ENCODE results near the gene GIT2.
A peak's percentile ranks its signal among the peaks of the same experiment; 100 is the strongest.
"Not testable (repeated sequence)": the region's sequence is repeated elsewhere in the genome, so short reads cannot be mapped to it uniquely, and the experiment has no call there.

Gene GIT2

GRCh38 chr12:109891731-109892130, 104.4 kb downstream of the GIT2 start:
- not testable (repeated sequence) for DNase-seq (ENCODE audit: low spot score)

GRCh38 chr12:109890620-109891170, 105.5 kb downstream of the GIT2 start:
- DNase-seq (ENCODE audit: low spot score): no peak

DNA sequence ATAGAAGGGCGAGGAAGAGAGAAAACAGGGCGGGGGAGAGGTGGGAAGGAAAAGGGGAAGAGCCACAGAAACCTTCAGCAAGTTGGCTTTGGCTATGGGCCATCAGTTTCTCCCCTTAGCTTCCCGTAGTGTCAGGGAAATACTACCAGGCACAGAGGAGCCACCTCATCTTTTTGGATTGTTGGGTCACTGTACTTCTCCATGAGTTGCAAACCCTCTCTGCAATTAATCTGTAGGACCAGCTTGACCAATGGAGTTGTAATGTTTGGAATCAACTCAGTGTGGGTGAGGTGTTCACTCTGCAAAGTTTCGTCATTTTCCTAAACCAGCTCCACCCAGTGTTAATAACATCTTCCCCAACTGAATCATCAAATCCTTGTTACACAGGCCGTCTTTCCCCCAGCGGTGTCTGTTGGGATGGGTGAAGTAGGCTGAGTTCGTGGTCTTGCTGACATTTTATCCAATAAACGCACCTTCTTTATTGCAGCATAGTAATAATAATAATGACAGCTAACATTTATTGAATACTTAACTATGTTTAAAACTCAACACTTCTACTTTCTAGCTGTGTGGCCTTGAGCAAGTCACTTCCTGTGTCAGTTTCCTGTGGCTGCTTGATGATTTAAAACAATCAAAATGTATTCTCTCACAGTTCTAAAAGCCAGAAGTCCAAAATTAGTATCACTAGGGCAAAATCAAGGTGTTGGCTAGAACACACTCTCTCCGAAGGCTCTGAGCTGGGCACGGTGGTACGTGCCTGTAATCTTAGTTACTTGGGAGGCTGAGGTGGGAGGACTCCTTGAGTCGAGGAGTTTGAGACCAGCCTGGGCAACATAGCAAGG, 107.8 kb downstream of the GIT2 start:
- peak; percentile 57 for DNase-seq (ENCODE audit: low spot score)

- DNase-seq (ENCODE audit: low spot score): no peak
These were observed 110.6 kb downstream of the GIT2 start for GRCh38 chr12:109885616-109886015.

- no peak for DNase-seq (ENCODE audit: low spot score)
These were observed 112.7 kb downstream of the GIT2 start for GRCh38 chr12:109883461-109883860.

DNA sequence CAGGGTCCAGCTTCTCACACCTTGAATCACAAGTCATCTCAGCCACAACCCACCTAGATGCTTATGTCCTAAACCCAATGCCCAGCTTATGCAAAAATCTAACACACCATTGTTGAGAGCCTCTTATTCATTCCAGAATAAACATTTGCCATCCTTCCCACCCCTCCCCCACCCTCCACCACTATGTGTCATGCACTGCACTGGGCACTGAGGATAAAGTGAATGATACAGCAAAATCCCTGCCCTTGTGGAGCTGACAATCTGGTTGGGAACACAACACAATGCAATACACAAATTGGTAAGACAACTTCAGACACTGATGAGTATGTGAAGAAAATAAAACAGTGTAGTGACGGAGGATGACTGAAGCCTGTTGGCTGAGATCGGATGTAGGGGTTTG, 114.4 kb downstream of the GIT2 start:
- no peak for DNase-seq (ENCODE audit: low spot score)

DNA sequence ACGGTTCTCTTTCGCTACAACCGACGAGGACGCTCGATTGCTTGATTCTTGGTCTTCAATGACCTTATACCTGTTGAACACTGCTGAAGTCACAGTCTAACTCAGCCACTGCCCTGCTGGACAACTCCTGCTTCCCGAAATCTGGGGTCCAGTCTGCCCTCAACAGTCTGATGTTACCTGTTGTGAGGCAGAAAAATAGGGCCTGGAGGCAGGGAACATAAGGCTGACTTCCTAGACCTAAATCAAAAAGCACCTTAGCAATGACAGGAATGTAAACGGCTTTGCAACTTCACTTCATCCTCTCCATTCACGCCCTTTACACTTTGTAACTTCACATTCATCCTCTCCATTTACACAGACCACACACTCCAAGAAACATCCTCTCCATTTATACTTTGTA, 115.2 kb downstream of the GIT2 start:
- no peak for DNase-seq (ENCODE audit: low spot score)

GRCh38 chr12:109880043-109880931, 115.9 kb downstream of the GIT2 start, which contains the start of gene GLTP:
GLTP (minus strand) TSS chr12:109880541; CDS start chr12:109880374, 167 bp downstream.
- peak; percentile 90 for DNase-seq (ENCODE audit: low spot score)

All from CD4-positive, alpha-beta T cell treated with Interleukin-15 for 4 hours (primary cell).